ENCODE data around the gene CPA3.

CPA3 gene

GRCh38 chr3:148889828-148890227, 24.7 kb downstream of the CPA3 start:
- H3K4me3 ChIP-seq = no peak overlapping the region
- no peak for DNase-seq (ENCODE audit: low spot score)
- no peak for TF ChIP-seq CTCF (IDR thresholded peaks at IDR 0.05)
- no peak overlapping the region for H3K27ac ChIP-seq

GRCh38 chr3:148896062-148896461, 31.0 kb downstream of the CPA3 start:
- no peak for TF ChIP-seq CTCF (IDR thresholded peaks at IDR 0.05)
- Histone ChIP-seq H3K4me3 (no peak overlapping the region), H3K27ac (no peak overlapping the region)
- no peak for DNase-seq (ENCODE audit: low spot score)

- no peak overlapping the region for H3K27ac ChIP-seq
- DNase-seq (ENCODE audit: low spot score) = no peak
- TF ChIP-seq CTCF (IDR thresholded peaks at IDR 0.05) = no peak
- no peak overlapping the region for H3K4me3 ChIP-seq
Observed at GRCh38 chr3:148901987-148902791, 37.1 kb downstream of the CPA3 start.

- DNase-seq (ENCODE audit: low spot score) = no peak
- Histone ChIP-seq H3K4me3 (no peak overlapping the region), H3K27ac (no peak overlapping the region)
- TF ChIP-seq CTCF (IDR thresholded peaks at IDR 0.05) = no peak
Observed at GRCh38 chr3:148903022-148903442, 37.9 kb downstream of the CPA3 start.

GRCh38 chr3:148903941-148904340, 38.8 kb downstream of the CPA3 start:
- Histone ChIP-seq H3K27ac (no peak overlapping the region), H3K4me3 (no peak overlapping the region)
- TF ChIP-seq CTCF (IDR thresholded peaks at IDR 0.05) = no peak
- DNase-seq (ENCODE audit: low spot score) = no peak

- DNase-seq (ENCODE audit: low spot score) = no peak
- H3K4me3 ChIP-seq = no peak overlapping the region
- no peak overlapping the region for H3K27ac ChIP-seq
- no peak for TF ChIP-seq CTCF (IDR thresholded peaks at IDR 0.05)
Observed at GRCh38 chr3:148906667-148907066, 41.6 kb downstream of the CPA3 start.

GRCh38 chr3:148911173-148911572, 46.1 kb downstream of the CPA3 start:
- DNase-seq (ENCODE audit: low spot score) = no peak
- no peak for TF ChIP-seq CTCF (IDR thresholded peaks at IDR 0.05)
- H3K4me3 ChIP-seq = no peak overlapping the region
- no peak overlapping the region for H3K27ac ChIP-seq

All from coronary artery (tissue), 2 donors.